Parathyroid adenoma (tissue), 2 donors: Measurements from ENCODE around the gene CAT.

Experiments used
- H2AFZ ChIP-seq: fragments of 300-600 bp; sonication (generic); one replicate; pipeline ENCODE4 v1.7.0; 2017; ENCODE audit warnings: antibody characterized with exemption, mild to moderate bottlenecking
- H3K27ac ChIP-seq: fragments of 300-600 bp; sonication (generic); one replicate; pipeline ENCODE4 v1.7.0; 2017
- H3K27me3 ChIP-seq: fragments of 300-600 bp; sonication (generic); one replicate; pipeline ENCODE4 v1.7.0; 2017; ENCODE audit warnings: low read length; ENCODE audit not compliant: control insufficient read depth, insufficient read depth
- H3K36me3 ChIP-seq: fragments of 300-600 bp; sonication (generic); one replicate; pipeline ENCODE4 v1.7.0; 2017; ENCODE audit warnings: low read length; ENCODE audit not compliant: control insufficient read depth, insufficient read depth
- H3K4me1 ChIP-seq: fragments of 300-600 bp; sonication (generic); one replicate; pipeline ENCODE4 v1.7.0; 2017; ENCODE audit warnings: control low read depth
- H3K4me2 ChIP-seq: fragments of 300-600 bp; sonication (generic); one replicate; pipeline ENCODE4 v1.7.0; 2017; ENCODE audit warnings: low read length
- H3K4me3 ChIP-seq: fragments of 300-600 bp; sonication (generic); one replicate; pipeline ENCODE4 v1.7.0; 2017; ENCODE audit warnings: low read depth, low read length
- H3K79me2 ChIP-seq: fragments of 300-600 bp; sonication (generic); one replicate; pipeline ENCODE4 v1.7.0; 2017; ENCODE audit warnings: control low read depth
- H3K9ac ChIP-seq: fragments of 300-600 bp; sonication (generic); one replicate; pipeline ENCODE4 v1.7.0; 2017; ENCODE audit warnings: mild to moderate bottlenecking
- H3K9me3 ChIP-seq: fragments of 300-600 bp; sonication (generic); one replicate; pipeline ENCODE4 v1.7.0; 2017; ENCODE audit warnings: low read length; ENCODE audit not compliant: control insufficient read depth
- TF ChIP-seq, protein P1 (sequence below): fragments of 300-600 bp; sonication (generic); IDR thresholded peaks from one replicate; pipeline ENCODE4 v1.7.0; 2017; ENCODE audit warnings: antibody characterized with exemption, mild to moderate bottlenecking
- donor health status: primary hyperparathyroidism.

The CAT gene

DNA sequence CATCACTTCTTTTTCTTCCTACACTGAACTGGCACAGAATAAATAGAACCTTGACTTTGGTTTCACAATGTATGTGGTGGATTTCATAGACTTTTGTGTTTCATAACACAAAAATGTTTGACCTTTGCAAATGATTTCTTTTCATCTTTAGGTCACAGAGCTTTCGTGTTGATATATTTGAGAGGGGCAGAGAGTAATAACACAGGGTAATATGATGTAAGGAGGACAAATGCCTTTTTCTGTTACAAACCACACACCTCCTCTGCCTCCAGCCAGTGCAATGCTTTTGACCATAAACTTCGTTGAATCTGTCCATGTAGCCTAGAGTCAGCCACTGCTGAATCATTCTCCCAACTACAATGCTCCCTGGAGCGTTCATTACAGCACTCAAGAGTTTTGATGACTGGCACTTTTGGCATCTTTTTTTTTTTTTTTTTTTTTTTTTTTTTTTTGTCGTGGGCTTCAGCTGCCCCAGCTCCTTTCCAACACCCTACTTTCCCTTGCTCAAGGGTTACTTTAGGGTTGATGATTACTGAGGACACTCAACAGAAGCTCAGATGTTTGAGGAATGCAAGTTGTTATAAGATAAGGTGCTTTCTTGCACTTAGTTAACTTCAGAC lies 11.4 kb upstream of the CAT start:
- H3K27me3 ChIP-seq = no peaks in the 10 kb centered on the region
- no peak overlapping the region for H3K4me3 ChIP-seq
- no peaks in the 10 kb centered on the region for H3K36me3 ChIP-seq
- no peak overlapping the region for H3K9ac ChIP-seq
- no peak overlapping the region for H3K27ac ChIP-seq
- TF ChIP-seq, protein P1, sequence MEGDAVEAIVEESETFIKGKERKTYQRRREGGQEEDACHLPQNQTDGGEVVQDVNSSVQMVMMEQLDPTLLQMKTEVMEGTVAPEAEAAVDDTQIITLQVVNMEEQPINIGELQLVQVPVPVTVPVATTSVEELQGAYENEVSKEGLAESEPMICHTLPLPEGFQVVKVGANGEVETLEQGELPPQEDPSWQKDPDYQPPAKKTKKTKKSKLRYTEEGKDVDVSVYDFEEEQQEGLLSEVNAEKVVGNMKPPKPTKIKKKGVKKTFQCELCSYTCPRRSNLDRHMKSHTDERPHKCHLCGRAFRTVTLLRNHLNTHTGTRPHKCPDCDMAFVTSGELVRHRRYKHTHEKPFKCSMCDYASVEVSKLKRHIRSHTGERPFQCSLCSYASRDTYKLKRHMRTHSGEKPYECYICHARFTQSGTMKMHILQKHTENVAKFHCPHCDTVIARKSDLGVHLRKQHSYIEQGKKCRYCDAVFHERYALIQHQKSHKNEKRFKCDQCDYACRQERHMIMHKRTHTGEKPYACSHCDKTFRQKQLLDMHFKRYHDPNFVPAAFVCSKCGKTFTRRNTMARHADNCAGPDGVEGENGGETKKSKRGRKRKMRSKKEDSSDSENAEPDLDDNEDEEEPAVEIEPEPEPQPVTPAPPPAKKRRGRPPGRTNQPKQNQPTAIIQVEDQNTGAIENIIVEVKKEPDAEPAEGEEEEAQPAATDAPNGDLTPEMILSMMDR = no peak
- no peaks in the 10 kb centered on the region for H3K79me2 ChIP-seq
- H3K4me1 ChIP-seq = no peaks in the 10 kb centered on the region
- H3K4me2 ChIP-seq = no peak overlapping the region
- H2AFZ ChIP-seq = no peak overlapping the region
- H3K9me3 ChIP-seq = no peaks in the 10 kb centered on the region

DNA sequence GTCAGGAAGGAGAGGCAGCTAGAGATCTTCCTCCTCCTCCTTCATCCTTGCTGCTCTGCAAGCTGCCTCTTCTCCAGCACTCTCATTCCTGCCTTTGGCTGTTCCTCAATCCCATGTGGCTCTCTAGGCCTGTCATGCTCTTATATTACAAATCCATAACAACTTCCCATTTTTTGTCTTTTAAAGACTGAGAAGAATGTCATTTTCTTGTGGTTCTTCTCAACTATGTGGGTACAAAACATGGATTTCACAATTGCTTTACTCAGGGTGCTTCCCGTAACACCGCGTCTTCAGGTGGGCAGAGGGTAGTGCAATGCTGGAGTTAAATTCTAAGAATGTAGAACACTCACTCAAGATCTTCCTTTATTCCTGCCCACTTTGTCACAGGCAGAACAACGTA lies 6.8 kb upstream of the CAT start:
- no peak overlapping the region for H3K9ac ChIP-seq
- TF ChIP-seq, protein P1 = no peak
- no peaks in the 10 kb centered on the region for H3K79me2 ChIP-seq
- H2AFZ ChIP-seq = no peak overlapping the region
- H3K9me3 ChIP-seq = no peaks in the 10 kb centered on the region
- H3K4me1 ChIP-seq = no peaks in the 10 kb centered on the region
- no peaks in the 10 kb centered on the region for H3K27me3 ChIP-seq
- H3K36me3 ChIP-seq = no peaks in the 10 kb centered on the region
- H3K4me2 ChIP-seq = no peak overlapping the region
- H3K27ac ChIP-seq = no peak overlapping the region
- no peak overlapping the region for H3K4me3 ChIP-seq

DNA sequence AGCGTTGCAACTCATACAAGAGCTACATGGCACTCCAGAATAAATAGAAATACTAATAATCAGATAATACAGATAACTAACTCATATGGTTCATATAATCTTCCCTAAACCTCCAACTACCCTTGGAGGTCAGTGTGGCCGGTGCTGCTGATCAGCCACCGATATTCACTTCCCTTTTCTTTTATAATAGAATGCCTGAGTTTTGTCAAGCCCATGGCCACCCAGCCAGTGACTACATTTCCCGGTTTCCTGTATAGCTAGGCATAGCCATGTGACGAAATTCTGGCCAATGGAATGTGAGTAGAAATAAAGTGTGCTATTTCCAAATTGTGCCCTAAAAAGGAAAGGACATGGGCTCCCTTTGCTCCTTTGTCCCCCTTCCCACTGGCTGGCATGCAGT lies 5.9 kb upstream of the CAT start:
- Histone ChIP-seq H2AFZ (no peak overlapping the region), H3K4me3 (no peak overlapping the region), H3K9me3 (no peaks in the 10 kb centered on the region), H3K27me3 (no peaks in the 10 kb centered on the region), H3K79me2 (no peaks in the 10 kb centered on the region), H3K27ac (no peak overlapping the region), H3K4me2 (no peak overlapping the region), H3K36me3 (no peaks in the 10 kb centered on the region), H3K9ac (no peak overlapping the region), H3K4me1 (no peaks in the 10 kb centered on the region)
- TF ChIP-seq, protein P1 = no peak

DNA sequence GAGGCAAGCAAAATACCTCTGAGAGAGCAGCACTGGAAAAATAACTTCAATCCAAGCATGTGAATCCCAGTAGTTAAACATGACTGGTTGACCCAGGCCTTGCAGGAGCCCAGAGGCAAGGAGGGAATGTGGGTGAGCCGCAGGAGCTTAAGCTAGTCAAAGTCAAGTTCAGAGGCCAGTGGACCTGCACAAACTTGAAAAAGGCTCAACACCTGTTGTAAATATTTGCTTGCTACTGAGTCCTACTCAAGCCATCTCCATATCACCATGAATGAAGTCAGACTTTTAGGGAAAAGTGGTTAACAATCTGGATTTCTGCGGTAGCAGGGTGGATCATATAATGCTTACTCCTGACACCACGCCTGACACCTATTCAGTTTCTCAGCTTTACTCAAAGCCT lies 4.8 kb upstream of the CAT start:
- no peak overlapping the region for H3K4me2 ChIP-seq
- H3K79me2 ChIP-seq = no peaks in the 10 kb centered on the region
- H3K4me1 ChIP-seq = no peaks in the 10 kb centered on the region
- no peak overlapping the region for H3K9ac ChIP-seq
- H3K27me3 ChIP-seq = no peaks in the 10 kb centered on the region
- H2AFZ ChIP-seq = no peak overlapping the region
- no peaks in the 10 kb centered on the region for H3K9me3 ChIP-seq
- no peak overlapping the region for H3K27ac ChIP-seq
- no peaks in the 10 kb centered on the region for H3K36me3 ChIP-seq
- TF ChIP-seq, protein P1 = no peak
- H3K4me3 ChIP-seq = no peak overlapping the region
